ENCODE data around the gene PDE4D.

- TF ChIP-seq CTCF (conservative IDR thresholded peaks at IDR 0.05; ENCODE audit: low read depth, low read length) (no peak), POLR2A (IDR thresholded peaks at IDR 0.05; ENCODE audit: low read depth, low read length) (no peak), RFX5 (IDR thresholded peaks at IDR 0.05; ENCODE audit: low read depth, low read length) (no peak), CEBPB (IDR thresholded peaks at IDR 0.05; ENCODE audit: low read depth, low read length) (no peak), MAFK (IDR thresholded peaks at IDR 0.05; ENCODE audit: low read depth, low read length) (no peak)
Measured at GRCh38 chr5:58939664-58940063, 953.9 kb downstream of the PDE4D start.

All from IMR-90 (cell line).